Activated naive CD8-positive, alpha-beta T cell treated with anti-CD3 and anti-CD28 coated beads, Interleukin-2, amount 10 ng/mL, durations not matched to agents 7 days and 5 days (primary cell): Measurements from ENCODE around the gene EIF2A. TPM values are rescaled to one million over a fixed set of nuclear protein-coding genes. Genes with fewer than 3 reads are reported as not detected.
"Not testable (repeated sequence)": the region's sequence is repeated elsewhere in the genome, so short reads cannot be mapped to it uniquely, and the experiment has no call there.

ENCODE experiments used
- ATAC-seq: fragments of 150-1000 bp; cut with Tn5 transposase; one replicate; pipeline ENCODE4 v1.10.0; 2021; ENCODE audit warnings: low read depth, moderate library complexity
- POLR2A ChIA-PET: fragments of 350-600 bp; sonication (Branson Sonifier 250); formaldehyde crosslinking; loops from one replicate; lab custom pipeline; 2021; ENCODE audit warnings: antibody characterized with exemption; lab: Charles Lee
- DNase-seq: peaks from one replicate; pipeline ENCODE4 v3.0.0; 2021
- H3K27ac Mint-ChIP-seq: one replicate; pipeline ENCODE4 v1.8.0; 2022; ENCODE audit warnings: mild to moderate bottlenecking, mixed read lengths
- H3K27me3 Mint-ChIP-seq: one replicate; pipeline ENCODE4 v1.8.0; 2022; ENCODE audit warnings: mild to moderate bottlenecking, moderate library complexity, mixed read lengths
- H3K36me3 Mint-ChIP-seq: one replicate; pipeline ENCODE4 v1.8.0; 2021; ENCODE audit warnings: mild to moderate bottlenecking, mixed read lengths
- H3K4me1 Mint-ChIP-seq: one replicate; pipeline ENCODE4 v1.8.0; 2021; ENCODE audit warnings: mixed read lengths
- H3K4me3 Mint-ChIP-seq: one replicate; pipeline ENCODE4 v1.8.0; 2022; ENCODE audit warnings: mild to moderate bottlenecking, moderate library complexity, mixed read lengths
- H3K9me3 Mint-ChIP-seq: one replicate; pipeline ENCODE4 v1.8.0; 2021; ENCODE audit warnings: mixed read lengths
- total RNA-seq, 2 experiments: library from RNA; stranded (reverse); gene quantifications; one replicate each; pipeline ENCODE4 v1.2.3, GENCODE V29; 2021

Gene EIF2A
- 10 to 100 TPM; 82.2 to 84.2 TPM for total RNA-seq

DNA sequence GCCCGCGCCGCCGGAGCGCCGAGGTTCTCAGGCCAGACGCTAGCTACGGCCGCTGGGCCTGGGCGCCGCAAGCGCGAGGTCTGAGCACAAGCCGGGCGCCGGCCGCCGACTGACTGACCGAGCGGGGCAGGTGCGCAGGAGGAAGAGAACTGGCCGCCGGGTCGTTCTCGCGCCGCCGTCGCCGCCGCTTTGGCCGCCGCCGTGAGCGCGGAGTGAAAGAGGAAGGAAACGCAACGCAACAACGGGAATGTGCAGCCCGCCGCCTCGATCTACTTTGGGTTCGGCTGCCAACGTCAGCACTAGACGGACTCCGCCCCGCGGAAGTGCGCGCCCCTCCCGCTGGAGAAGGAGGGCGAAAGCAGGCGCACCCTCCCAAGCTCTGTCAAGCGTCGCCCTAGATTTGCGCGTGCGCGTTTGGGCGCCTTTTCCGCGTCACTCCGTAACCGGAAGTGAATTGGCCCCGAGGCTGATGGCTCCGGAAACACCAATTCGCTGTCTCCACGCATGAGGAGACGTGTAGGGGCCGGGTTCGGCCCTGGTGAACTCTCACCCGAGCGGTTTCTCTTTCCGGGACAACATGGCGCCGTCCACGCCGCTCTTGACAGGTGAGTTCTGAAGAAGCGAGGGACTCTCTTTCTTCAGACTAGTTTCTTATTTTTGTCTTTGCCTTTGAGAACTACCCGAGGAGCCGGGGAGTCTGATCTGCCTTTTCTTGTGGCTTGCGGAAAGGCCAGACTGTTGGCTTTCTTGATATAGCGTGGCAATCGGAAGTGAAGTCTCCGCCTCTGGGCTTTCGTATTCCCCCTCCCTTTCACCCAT is at the start of gene EIF2A, which contains the start of gene SERP1:
EIF2A (plus strand) TSS at position 562 of the 819 bp plus-strand sequence; CDS start at position 578, 16 bp downstream.
SERP1 (minus strand) TSS at position 271 of the 819 bp plus-strand sequence. CDS start 361 bp downstream, outside the sequence.
- Mint-ChIP-seq H3K36me3 (peaks cover 27% of the 10 kb centered on the region), H3K27me3 (no peaks in the 10 kb centered on the region), H3K4me3 (peak within 1 kb of the TSS; percentile 100), H3K4me1 (peaks cover 46% of the 10 kb centered on the region), H3K27ac (peak within 1 kb of the TSS; percentile 96), H3K9me3 (no peaks in the 10 kb centered on the region)
- peak; percentile 98 for DNase-seq
- POLR2A ChIA-PET, result interaction anchor here (0.6 to 5.9 kb wide), 21 partner anchors 9 to 1647 kb away, joined by 3 to 85 read pairs (median 4); partner anchors contain the start of genes ERICH6, SELENOT, SIAH2 and TSC22D2
- peak; percentile 92 for ATAC-seq

DNA sequence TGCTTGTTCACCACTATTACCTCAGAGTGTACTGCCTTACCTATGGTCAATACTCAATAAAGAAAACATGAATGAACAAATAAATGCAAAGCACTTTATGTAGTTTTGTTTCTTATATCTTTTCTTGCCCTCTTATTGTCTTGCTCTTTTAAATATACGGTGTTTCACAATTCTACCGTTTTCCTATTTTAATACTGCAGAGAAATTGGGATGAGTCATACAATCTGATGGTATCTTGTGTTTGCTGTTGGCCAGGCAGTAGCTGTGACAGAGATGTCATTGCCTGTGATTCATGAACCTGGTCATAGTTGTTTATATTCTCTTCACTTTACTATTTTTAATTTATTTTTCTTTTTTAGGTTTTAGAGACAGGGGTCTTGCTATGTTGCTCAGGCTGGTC is 48.6 kb upstream of the EIF2A start:
- Mint-ChIP-seq H3K9me3 (peaks cover 6% of the 10 kb centered on the region), H3K4me1 (no peaks in the 10 kb centered on the region), H3K36me3 (peaks cover 5% of the 10 kb centered on the region), H3K4me3 (no peak overlapping the region), H3K27me3 (no peaks in the 10 kb centered on the region), H3K27ac (no peak overlapping the region)
- POLR2A ChIA-PET, result no interaction called here
- no peak for ATAC-seq
- DNase-seq, result no peak

- H3K27me3 Mint-ChIP-seq, H3K36me3 Mint-ChIP-seq, DNase-seq, H3K4me3 Mint-ChIP-seq, H3K4me1 Mint-ChIP-seq, POLR2A ChIA-PET, ATAC-seq, H3K27ac Mint-ChIP-seq, H3K9me3 Mint-ChIP-seq: not testable (repeated sequence)
Observed at GRCh38 chr3:150500960-150501359, 45.6 kb upstream of the EIF2A start.

DNA sequence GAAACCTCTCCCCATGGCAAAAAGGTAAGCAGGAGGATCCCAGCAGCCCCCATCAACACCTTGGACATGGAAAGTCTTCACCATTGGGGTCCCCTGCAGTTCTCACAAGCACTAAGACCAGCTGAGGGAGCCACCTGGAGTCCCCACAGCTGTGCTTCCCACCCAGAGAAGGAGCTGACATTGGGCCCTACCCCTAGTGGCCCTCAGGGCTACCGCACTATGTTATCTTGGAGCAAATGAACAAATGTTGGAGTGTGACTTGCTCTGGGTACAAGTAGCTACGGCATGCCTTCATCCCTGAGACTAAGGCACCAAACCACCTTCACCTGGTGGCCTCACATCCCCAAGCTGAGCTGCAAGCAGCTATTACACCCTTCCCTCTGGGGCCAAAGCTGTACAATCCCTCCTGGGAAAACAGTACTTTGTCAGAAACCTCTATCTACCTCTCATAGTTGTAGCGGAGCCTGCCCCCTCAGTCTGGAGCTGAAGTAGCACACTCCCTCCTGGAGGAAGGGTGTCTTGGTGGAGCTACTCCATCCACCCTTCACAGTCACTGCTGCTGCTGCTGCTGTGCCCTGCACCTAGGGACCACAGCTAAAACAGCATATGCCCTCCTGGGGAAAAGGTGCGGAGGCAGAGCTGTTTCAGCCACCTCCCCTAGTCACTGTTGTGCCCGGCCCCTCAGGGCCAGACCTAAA is 43.0 kb upstream of the EIF2A start:
- POLR2A ChIA-PET, result no interaction called here
- Mint-ChIP-seq H3K9me3 (peaks cover 12% of the 10 kb centered on the region), H3K27ac (no peak overlapping the region), H3K27me3 (peaks cover 4% of the 10 kb centered on the region), H3K4me1 (no peaks in the 10 kb centered on the region), H3K36me3 (peaks cover 5% of the 10 kb centered on the region), H3K4me3 (no peak overlapping the region)
- ATAC-seq, result no peak
- DNase-seq, result no peak

- DNase-seq (no peak), ATAC-seq (no peak)
- Mint-ChIP-seq H3K9me3 (peaks cover 12% of the 10 kb centered on the region), H3K36me3 (peaks cover 5% of the 10 kb centered on the region), H3K4me3 (no peak overlapping the region), H3K27ac (no peak overlapping the region), H3K4me1 (no peaks in the 10 kb centered on the region), H3K27me3 (peaks cover 7% of the 10 kb centered on the region)
- POLR2A ChIA-PET, result no interaction called here
Observed at GRCh38 chr3:150504483-150504882, 42.1 kb upstream of the EIF2A start.

DNA sequence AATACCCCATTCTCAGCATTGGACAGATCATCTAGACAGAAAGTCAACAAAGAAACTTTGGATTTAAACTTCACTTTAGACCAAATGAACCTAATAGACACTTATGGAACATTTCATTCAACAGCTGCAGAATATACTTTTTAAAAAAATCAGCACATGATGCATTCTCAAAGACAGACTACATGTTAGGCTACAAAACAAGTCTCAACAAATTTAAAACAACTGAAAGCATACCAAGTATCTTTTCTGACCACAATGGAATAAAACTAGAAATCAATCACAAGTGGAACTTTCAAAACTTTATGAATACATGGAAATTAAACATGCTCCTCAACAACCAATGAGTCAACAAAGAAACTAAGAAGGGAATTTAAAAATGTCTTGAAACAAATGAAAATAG is 38.2 kb upstream of the EIF2A start:
- no peaks in the 10 kb centered on the region for H3K36me3 Mint-ChIP-seq
- DNase-seq, result no peak
- no peaks in the 10 kb centered on the region for H3K4me1 Mint-ChIP-seq
- H3K4me3 Mint-ChIP-seq, result no peak overlapping the region
- no peak for ATAC-seq
- H3K9me3 Mint-ChIP-seq, result peaks cover 6% of the 10 kb centered on the region
- H3K27me3 Mint-ChIP-seq, result peaks cover 14% of the 10 kb centered on the region
- H3K27ac Mint-ChIP-seq, result no peak overlapping the region
- POLR2A ChIA-PET, result no interaction called here

GRCh38 chr3:150509780-150510179 is 36.8 kb upstream of the EIF2A start:
- Mint-ChIP-seq H3K27me3 (peaks cover 17% of the 10 kb centered on the region), H3K27ac (no peak overlapping the region), H3K4me1 (no peaks in the 10 kb centered on the region), H3K36me3 (no peaks in the 10 kb centered on the region), H3K9me3 (peaks cover 6% of the 10 kb centered on the region), H3K4me3 (no peak overlapping the region)
- DNase-seq (no peak), ATAC-seq (no peak)
- POLR2A ChIA-PET, result no interaction called here

- POLR2A ChIA-PET, result no interaction called here
- Mint-ChIP-seq H3K36me3 (no peaks in the 10 kb centered on the region), H3K4me1 (no peaks in the 10 kb centered on the region), H3K27me3 (peaks cover 17% of the 10 kb centered on the region), H3K27ac (no peak overlapping the region), H3K4me3 (no peak overlapping the region), H3K9me3 (peaks cover 9% of the 10 kb centered on the region)
- no peak for ATAC-seq
- no peak for DNase-seq
Observed at GRCh38 chr3:150511122-150511821, 35.3 kb upstream of the EIF2A start.

DNA sequence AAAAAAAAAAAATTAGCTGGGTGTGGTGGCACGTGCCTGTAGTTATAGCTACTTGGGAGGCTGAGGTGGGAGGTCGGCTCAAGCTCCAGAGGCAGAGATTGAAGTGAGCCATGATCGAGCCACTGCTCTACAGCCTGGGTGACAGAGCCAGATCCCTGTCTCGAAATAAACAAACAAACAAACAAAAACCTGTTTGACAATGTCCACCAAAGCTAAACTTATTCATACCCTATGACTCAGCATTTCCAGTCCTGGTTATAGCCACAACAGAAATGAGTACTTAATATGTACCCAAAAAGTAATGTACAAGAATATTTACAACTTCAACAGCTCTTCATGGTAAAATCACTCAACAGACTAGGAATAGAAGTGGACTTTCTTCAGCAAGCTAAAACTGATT is 31.4 kb upstream of the EIF2A start:
- Mint-ChIP-seq H3K4me3 (no peak overlapping the region), H3K9me3 (peaks cover 6% of the 10 kb centered on the region), H3K4me1 (no peaks in the 10 kb centered on the region), H3K27ac (no peak overlapping the region), H3K27me3 (peaks cover 8% of the 10 kb centered on the region), H3K36me3 (no peaks in the 10 kb centered on the region)
- ATAC-seq (no peak), DNase-seq (no peak)
- POLR2A ChIA-PET, result no interaction called here

GRCh38 chr3:150519026-150519425 is 27.6 kb upstream of the EIF2A start:
- peaks cover 2% of the 10 kb centered on the region for H3K27me3 Mint-ChIP-seq
- H3K27ac Mint-ChIP-seq, result no peak overlapping the region
- no peaks in the 10 kb centered on the region for H3K36me3 Mint-ChIP-seq
- no peaks in the 10 kb centered on the region for H3K4me1 Mint-ChIP-seq
- no peak for ATAC-seq
- POLR2A ChIA-PET, result no interaction called here
- H3K4me3 Mint-ChIP-seq, result no peak overlapping the region
- peaks cover 6% of the 10 kb centered on the region for H3K9me3 Mint-ChIP-seq
- no peak for DNase-seq

DNA sequence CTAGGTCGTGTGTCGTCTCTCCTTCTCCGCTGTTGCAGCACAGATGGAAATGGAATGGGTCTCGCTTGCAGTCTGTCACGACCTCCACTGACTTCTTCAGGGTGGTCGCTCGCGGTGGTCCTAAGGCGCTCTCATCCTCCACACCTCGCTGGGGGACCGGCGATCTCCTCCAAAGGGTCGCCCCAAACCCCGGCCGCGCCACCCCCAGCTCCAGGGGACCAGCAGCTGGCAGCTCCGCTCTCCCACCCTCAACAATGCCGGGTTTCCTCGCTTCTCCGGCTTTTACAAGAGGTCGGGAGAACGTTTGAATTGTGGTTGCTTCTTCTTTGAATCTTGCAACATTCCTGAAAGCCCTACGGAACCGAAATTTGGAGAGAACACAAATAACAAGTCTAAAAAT is 26.2 kb upstream of the EIF2A start:
- H3K9me3 Mint-ChIP-seq, result peaks cover 5% of the 10 kb centered on the region
- H3K36me3 Mint-ChIP-seq, result no peaks in the 10 kb centered on the region
- H3K27ac Mint-ChIP-seq, result no peak overlapping the region
- peaks cover 2% of the 10 kb centered on the region for H3K27me3 Mint-ChIP-seq
- H3K4me3 Mint-ChIP-seq, result no peak overlapping the region
- ATAC-seq (no peak), DNase-seq (no peak)
- H3K4me1 Mint-ChIP-seq, result no peaks in the 10 kb centered on the region
- POLR2A ChIA-PET, result no interaction called here

DNA sequence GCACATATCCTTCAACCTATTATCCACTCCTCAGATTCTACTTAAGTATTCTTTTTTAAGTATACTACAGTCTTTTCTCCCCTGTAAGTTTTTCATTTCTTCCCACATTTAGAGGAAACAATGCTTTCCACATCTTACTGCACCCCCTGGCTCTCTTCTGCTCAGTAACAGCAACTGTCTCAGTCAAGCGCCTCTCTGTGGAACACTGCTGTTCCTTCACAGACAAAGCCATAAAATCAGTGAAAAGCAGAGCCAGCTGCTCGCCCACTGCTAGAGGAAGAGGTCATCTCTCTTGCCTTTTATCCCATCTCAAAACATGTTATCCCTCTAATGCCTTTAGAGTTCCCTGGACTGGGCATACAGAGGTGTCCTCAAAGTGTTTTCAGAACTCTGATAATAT is 25.1 kb upstream of the EIF2A start:
- H3K27ac Mint-ChIP-seq, result no peak overlapping the region
- H3K36me3 Mint-ChIP-seq, result no peaks in the 10 kb centered on the region
- no peak overlapping the region for H3K4me3 Mint-ChIP-seq
- ATAC-seq (no peak), DNase-seq (no peak)
- POLR2A ChIA-PET, result no interaction called here
- H3K27me3 Mint-ChIP-seq, result peaks cover 6% of the 10 kb centered on the region
- no peaks in the 10 kb centered on the region for H3K4me1 Mint-ChIP-seq
- H3K9me3 Mint-ChIP-seq, result peaks cover 3% of the 10 kb centered on the region

DNA sequence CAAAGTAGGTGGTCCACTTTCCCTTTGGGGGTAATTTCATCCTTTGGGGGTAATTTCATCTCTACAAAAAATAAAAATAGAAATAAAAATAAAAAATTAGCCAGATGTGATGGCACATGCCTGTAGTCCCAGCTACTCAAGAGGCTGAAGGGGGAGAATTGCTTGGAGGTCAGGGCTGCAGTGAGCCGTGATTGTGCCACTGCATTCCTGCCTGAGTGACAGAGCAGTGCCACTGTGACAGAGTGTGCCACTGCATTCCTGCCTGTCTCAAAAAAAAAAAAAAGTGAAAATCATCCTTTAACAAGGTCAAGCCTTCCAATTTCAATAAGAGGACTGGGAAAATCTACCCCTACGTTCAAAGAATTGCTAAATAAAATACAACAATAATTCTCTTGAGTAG is 23.0 kb upstream of the EIF2A start:
- Mint-ChIP-seq H3K4me1 (no peaks in the 10 kb centered on the region), H3K27me3 (peaks cover 4% of the 10 kb centered on the region), H3K27ac (no peak overlapping the region), H3K4me3 (no peak overlapping the region), H3K36me3 (no peaks in the 10 kb centered on the region), H3K9me3 (no peaks in the 10 kb centered on the region)
- ATAC-seq (no peak), DNase-seq (no peak)
- POLR2A ChIA-PET, result no interaction called here
